NCI-H82 treated with DMSO at 0.1 percent for 48 hours (cell line): ENCODE measurements around the gene POLD1.
"Not testable (repeated sequence)": the region's sequence is repeated elsewhere in the genome, so short reads cannot be mapped to it uniquely, and the experiment has no call there.

Experiments used
- DNase-seq: peaks from one replicate; lab custom pipeline; 2025; ENCODE audit not compliant: unreplicated experiment; lab: John Stamatoyannopoulos, UW

POLD1 gene

DNA sequence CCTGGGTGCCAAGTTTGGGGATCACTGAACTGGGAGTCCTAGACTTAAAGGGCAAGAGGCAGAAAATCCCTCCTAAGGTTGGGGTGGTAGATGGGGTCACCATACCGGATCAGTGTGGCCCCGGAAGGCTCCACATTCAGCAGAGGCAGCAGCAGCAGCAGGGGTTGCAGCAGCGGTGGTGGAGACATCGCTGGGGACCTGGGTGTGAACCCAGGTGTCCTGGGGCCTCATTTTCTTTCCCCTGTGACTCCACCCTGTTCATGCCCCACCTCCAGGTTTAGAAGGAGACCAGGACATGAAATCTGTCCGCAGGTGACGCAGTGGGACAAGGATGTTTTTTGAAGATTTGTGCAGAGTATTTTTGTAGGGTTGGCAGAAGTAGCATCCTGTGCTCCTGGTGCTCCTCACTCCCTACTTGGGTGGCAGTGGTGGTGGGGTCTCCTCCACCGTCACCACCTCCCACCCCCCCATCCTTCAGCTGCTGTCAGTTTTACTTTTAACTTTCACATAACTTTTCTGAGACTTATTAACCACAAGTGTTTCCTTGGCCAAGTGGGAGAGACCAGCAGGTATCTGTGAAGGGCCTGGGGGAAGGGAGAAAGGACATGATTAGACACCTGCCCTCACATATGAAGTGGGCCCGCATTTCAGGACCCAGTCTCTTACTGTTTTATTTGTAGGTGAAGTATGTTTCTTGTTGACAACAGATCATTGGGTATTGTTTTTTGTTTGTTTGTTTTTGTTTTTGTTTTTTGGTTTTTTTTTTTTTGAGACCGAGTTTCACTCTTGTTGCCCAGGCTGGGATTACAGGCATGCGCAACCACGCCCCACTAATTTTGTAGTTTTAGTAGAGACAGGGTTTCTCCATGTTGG lies 18.5 kb upstream of the POLD1 start, which contains the start of gene NAPSA:
Gene NAPSA, minus strand, starts transcription at position 206 of the 873 bp plus-strand sequence. Its CDS starts 18 bp downstream, at position 188.
- DNase-seq = no peak

DNA sequence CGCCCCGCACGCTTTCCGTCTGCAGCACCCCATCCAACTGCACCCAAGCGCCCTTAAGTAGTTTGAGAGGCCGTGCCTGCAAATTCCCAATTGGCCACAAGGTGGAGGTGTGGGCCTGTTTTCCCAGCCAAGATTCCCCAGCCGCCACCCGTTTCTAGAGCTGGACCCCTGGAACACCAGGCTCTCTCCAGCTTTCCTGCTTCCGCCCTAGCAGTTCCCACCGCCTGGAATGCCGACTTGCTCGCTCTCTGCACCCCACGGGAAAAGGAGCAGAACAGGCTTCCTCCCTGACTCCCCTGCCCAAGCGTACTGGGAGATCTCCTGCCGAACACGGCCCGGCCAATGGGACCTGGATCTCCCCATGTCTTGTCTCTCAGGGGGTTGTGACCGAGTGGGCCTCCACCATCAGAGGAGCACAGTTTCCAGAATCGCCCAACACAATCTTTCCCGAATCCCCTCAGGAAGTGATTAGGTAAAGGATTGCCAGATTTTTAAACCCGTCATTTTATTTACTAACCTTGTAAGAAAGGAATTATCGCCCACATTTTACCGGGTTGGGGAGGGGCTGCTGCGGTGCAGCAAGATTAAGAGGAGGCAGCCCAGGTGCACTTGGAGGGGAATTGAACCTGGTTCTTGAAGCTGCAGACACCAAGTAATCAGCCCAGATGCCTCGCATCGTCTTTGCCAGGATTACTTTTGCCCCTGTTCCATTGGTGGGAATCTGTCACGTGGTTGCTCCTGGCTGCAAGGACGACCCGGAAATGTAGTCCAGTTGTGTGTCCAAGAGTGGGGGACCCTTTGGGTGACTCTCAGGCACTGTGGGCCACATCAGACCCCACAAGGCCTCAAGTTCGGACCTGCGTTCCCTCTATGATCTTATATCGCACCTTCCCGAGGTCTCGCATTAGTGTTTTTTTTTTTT lies 15.2 kb upstream of the POLD1 start:
- peak; percentile 57 for DNase-seq

DNA sequence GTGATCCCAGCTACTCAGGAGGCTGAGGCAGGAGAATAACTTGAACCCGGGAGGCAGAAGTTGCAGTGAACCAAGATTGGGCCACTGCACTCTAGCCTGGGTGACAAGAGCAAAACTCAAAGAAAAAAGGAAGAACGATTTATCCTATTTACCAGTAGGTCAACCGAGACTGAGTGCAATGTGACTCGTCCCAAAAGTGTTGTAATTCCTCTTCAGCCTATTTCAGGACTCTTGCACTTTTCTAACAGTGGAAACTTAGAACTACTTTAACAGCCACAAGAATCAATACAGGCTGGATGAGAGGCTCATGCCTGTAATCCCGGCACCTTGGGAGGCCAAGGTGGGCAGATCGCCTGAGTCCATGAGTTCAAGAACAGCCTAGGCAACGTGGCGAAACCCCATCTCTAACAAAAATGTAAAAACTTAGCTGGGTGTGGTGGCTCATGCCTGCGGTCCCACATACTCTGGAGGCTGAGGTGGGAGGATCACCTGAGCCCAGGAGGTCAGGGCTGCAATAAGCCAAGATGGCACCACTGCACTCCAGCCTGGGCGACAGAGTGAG lies 12.2 kb upstream of the POLD1 start:
- DNase-seq = no peak

DNA sequence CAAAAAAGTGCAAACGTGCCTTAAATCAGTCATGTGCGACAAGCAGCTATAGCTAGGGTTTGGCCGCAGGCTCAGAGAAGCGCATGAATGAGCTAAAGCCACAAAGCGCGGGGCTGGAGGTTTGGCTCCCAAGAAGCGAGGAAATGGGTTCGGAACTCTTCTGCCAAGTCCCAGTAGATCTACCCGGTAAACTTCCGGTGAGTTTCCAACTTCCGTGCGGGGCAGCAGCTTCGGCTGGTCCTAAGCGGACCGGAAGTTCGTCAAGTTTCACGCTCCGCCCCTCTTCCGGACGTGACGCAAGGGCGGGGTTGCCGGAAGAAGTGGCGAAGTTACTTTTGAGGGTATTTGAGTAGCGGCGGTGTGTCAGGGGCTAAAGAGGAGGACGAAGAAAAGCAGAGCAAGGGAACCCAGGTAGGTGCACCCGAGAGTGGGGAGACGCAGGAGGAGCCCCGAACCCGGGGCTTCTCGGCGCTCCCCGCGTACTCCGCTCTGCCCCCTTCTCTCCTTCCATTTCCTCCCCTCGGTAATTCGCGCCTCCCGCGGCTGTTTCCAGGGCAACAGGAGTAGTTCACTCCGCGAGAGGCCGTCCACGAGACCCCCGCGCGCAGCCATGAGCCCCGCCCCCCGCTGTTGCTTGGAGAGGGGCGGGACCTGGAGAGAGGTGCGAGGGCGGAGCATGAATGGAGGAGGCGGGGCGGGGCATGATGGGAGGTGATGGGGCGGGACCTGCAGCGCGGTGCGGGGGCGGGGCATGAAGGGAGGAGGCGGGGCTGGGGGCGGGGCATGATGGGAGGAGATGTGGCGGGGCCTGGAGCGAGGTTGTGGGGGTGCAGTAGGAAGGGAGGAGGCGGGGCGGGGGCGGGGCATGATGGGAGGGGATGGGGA lies 7.7 kb upstream of the POLD1 start, which contains the start of gene NR1H2:
Gene NR1H2, plus strand, starts transcription at position 292 of the 885 bp plus-strand sequence. CDS start 1,149 bp downstream, outside the sequence.
- peak; percentile 85 for DNase-seq

DNA sequence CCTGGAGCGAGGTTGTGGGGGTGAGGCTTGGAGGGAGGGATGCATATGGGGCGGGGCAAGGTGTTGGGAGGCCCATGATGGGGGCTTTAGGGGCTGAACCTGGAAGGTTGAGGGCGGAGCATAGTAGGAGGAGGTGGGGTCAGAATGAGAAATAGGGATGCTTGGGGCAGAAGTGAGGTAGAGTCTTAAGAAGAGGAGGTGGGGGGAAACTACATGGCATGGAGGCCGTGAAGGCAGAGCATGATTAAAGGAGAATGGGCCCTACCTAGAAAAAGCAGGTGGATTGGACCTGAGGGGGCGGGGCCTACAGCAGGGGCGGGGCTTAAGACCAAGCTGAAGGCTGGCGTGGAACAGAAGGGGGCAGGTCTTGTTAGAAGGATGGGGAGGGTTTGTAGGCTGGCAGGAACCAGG lies 7.1 kb upstream of the POLD1 start:
- DNase-seq = no peak

DNA sequence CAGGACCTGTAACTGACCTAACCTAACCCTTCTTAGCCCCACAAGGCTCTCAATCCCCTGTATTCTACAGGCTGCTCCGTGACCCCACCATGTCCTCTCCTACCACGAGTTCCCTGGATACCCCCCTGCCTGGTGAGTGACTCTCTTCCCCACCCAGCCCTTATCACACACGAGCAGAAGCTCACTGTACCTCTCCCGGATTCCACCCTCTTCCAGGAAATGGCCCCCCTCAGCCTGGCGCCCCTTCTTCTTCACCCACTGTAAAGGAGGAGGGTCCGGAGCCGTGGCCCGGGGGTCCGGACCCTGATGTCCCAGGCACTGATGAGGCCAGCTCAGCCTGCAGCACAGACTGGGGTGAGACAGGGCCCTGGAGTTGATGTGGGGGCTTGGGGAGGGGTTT lies 6.6 kb upstream of the POLD1 start:
- DNase-seq = no peak

DNA sequence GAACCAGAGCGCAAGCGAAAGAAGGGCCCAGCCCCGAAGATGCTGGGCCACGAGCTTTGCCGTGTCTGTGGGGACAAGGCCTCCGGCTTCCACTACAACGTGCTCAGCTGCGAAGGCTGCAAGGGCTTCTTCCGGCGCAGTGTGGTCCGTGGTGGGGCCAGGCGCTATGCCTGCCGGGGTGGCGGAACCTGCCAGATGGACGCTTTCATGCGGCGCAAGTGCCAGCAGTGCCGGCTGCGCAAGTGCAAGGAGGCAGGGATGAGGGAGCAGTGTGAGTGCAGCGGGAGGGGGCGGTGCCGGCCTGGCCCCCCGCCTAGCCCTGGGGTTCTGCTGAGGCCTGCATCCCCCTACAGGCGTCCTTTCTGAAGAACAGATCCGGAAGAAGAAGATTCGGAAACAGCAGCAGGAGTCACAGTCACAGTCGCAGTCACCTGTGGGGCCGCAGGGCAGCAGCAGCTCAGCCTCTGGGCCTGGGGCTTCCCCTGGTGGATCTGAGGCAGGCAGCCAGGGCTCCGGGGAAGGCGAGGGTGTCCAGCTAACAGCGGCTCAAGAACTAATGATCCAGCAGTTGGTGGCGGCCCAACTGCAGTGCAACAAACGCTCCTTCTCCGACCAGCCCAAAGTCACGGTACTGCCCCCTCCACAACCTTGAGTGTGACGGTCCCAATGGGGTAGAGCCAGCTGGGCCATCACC lies 5.8 kb upstream of the POLD1 start:
- no peak for DNase-seq

DNA sequence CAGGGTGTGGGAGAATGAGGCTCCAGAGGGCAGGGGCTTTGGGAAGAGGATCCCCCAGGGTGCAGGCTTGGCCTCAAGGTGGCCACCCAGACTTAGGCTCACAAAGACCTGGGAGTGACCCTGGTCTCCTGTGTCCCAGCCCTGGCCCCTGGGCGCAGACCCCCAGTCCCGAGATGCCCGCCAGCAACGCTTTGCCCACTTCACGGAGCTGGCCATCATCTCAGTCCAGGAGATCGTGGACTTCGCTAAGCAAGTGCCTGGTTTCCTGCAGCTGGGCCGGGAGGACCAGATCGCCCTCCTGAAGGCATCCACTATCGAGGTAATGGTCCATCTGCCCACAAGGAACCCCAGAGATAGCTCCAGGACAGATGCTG lies 5.3 kb upstream of the POLD1 start:
- no peak for DNase-seq

DNA sequence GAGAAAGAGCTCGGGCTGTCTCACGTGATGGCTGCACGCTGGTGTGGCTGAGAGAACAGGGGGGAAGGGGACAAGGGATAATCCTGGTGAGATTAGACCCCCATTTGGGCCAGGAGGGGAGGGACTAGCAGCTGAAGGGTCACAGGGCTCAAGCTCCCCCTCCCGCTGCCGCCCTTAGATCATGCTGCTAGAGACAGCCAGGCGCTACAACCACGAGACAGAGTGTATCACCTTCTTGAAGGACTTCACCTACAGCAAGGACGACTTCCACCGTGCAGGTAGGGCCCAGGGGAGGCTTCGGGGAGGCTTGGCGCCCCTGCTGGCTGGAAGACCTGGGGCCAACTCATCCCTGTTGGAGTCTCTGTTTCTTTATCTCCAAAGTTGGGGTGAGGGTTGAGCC lies 4.5 kb upstream of the POLD1 start:
- DNase-seq = no peak

DNA sequence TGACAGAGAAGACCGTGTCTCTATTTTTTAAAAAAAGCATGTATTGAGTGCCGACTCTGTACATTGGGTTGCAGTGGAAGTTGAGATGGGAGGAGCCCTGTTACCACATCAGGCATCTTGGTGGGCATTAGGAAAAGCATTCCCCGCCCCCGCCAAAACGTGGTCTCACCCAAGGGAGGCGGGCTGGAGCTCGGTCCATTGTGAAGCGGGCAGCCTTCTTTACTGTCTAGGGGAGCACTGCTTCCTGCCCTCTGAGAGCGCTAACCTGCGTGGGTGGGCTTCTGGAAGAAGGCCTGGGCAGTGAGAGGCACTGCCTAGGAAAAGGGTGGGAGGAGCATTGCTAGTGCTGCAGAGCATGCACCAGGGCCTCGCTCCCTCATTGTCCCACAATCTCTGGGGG lies 4.0 kb upstream of the POLD1 start:
- DNase-seq = no peak

DNA sequence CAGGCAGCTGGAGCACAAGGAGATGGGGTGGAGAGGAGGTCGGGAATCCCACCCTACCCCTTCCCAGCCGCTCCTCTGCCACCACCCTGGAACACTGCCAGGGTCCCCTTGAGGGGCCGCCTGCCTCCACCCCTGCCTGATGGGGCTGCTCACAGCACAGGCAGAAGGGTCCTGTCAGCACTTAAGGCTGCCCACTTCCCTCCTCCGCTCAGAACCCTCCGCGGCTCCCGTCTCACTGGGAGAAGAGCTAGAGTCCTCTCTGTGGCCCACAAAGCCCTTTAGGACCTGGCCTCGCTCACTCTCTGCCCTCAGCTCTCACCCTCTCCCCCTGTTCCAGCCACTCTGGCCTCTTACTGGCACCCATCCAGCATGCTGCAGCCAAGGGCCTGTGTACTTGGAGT lies 3.4 kb upstream of the POLD1 start:
- DNase-seq = no peak

DNA sequence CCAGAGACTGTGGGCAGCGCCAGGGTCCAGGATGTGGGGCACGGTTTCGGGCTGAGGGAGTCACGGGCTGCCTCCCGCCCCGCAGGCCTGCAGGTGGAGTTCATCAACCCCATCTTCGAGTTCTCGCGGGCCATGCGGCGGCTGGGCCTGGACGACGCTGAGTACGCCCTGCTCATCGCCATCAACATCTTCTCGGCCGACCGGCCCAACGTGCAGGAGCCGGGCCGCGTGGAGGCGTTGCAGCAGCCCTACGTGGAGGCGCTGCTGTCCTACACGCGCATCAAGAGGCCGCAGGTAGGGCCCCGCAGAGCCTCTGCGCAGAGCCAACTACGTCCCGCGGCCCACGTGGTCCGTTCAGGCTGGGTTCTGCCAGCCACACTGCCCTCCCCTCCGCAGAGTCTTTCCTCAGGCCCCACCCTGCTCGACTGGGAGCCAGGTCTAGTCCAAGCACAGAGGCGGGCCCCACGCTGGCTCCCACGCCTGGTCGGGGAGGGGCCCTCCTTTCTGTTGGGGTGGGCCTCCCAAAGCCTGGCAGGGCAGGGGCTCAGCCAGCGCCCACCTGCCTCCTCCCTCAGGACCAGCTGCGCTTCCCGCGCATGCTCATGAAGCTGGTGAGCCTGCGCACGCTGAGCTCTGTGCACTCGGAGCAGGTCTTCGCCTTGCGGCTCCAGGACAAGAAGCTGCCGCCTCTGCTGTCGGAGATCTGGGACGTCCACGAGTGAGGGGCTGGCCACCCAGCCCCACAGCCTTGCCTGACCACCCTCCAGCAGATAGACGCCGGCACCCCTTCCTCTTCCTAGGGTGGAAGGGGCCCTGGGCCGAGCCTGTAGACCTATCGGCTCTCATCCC lies 2.0 kb upstream of the POLD1 start:
- DNase-seq = no peak

DNA sequence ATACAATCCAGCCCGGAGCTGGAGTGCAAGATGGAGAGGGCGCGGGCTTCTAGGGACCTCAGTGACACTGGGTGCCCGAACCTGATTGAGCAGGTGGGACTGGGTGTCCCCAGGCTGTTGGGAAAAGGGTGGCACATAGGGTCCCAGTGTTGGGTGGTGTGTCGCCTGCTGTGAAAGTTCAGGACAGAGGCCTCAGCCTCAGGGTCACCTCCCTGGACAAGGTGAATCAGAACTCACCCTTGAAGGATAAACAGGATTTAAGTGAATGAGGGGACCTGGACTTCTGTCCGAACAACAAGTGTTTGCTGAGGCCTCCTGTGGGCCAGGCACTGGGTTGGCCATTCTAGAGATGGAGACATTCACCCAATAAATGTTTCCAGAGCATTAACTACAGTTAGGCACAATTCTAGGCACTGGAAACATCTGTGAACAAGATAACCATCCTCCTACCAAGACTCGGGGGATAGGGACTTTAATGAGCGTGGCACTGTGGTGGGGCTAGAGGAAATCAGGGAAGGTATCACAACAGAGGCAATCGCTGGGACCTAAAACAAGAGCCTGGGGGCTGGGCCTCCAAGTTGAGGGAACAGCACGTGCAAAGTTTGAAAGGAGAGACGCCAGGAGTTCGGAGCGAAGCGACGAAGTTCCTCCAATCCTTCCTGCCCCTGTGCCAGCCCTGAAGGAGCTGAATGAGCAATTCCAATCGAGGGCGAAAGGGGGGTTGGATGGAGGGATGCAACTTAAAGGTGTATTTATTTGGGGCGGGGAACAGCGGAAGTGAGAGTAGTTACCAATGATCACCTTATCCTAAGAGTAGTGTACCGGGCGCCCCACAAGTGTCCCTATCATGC lies 921 bp upstream of the POLD1 start:
- DNase-seq = no peak

DNA sequence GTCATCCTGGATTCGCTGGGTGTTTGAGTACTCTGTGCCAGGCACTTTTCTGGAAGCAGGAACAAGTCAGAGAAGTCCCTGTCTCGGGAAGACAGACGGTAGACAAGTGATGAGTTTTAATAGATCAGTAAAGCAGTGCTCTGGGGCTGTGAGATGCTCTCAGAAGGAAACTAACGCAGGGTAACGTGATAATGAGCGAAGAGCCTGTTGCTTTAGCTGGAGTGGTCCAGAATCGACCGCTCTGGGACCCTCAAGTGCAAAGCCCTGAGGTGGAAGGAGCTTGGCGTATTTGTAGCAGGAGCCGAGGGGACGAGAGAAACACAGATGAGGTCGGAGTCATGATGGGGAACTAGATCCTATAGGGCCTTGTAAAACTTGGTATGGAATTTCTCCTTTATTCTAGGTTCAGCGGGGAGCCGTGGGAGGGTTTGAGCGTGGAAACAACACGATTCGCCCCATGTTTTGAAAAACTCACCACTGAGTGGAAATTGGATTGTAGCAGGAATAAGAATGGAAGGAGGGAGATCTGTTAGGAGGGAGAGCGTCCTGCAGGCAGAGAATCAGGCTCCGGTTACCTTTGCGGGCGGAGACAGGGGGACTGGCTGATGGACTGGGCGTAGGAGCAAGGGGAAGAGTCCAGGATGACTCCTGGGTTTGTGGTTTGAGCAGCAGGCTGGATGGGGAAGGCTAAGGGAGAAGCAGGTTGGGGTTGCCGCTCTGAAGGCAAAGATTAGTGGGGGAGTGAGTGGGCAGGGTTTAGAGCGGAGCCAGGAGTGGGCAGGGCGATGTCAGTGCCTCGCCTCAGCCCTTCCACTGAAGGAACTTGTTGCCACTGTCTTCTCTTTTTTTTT lies 763 bp downstream of the POLD1 start:
- DNase-seq = no peak

DNA sequence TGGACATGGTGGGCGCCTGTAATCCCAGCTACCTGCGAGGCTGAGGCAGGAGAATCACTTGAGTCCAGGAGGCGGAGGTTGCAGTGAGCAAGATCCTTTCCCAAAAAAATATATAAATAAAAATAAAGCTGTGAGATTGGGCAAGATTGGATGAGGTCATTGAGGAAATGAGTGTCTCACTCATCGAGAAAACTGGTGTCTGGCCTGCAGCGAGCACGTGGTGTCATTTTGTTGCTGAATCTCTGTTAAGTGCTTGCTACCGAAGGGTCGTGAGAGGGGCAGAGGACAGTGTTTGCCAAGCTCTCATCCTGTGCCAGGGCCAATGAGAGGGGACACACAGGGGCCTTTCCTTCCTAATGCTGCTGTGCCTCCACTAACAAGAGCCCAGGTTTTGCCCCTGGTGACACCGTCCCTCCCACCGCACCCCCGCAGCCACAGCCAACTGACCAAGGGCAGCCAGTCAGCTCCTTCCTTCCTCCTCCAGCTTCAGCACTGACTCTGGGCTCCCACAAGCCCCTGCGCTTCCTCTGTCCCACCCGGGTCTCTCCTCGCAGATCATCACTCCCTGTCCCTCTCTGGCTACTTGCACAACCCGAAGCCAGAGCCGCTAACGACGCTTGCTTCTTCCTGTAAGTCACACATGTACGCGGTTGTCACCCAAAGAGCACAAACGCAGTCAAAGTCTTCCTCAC lies 3.2 kb downstream of the POLD1 start:
- no peak for DNase-seq

DNA sequence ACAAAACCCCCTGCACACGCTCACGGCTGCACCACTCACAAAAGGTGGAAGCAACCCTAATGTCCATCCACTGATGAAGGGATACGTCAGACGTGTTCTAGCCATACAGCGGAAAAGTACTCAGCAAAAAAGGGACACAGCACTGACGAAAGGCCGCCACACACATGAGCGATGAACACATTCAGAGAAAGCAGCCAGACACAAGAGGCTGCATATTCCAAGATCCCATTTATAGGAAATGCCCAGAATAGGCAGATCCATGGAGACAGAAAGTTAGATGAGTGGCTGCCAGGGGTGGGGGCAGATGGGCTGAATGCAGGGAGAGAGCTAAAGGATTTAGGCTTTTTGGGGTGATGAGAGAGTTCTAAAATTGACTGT lies 3.7 kb downstream of the POLD1 start:
- no peak for DNase-seq

DNA sequence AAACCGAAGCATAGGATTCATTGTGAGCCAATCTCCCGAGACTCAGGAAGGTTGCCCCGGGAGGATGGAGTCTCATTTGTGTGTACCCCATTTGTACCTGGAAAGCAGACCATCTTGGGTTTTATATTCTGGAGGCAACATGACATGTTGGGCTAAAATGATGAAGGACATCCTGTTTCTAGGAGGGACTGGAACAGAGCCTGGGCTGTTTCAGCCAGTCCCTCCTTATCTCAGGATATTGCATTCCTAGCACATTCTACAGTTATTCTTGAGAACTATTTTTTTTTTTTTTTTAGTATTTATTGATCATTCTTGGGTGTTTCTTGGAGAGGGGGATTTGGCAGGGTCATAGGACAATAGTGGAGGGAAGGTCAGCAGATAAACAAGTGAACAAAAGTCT lies 6.1 kb downstream of the POLD1 start:
- not testable (repeated sequence) for DNase-seq
